WTC11 (cell line): ENCODE results near the gene APOE. TPM values are rescaled to one million over a fixed set of nuclear protein-coding genes. Genes with fewer than 3 reads are reported as not detected.
A peak's percentile ranks its signal among the peaks of the same experiment; 100 is the strongest.

ENCODE experiments used
- ATF1 ChIP-seq: sonication (generic); formaldehyde crosslinking; IDR thresholded peaks from 2 replicates; pipeline ENCODE4 v1.8.1; 2023; ENCODE audit warnings: mild to moderate bottlenecking, moderate library complexity, missing genetic modification reagents
- CBFB ChIP-seq: sonication (generic); formaldehyde crosslinking; IDR thresholded peaks from 2 replicates; pipeline ENCODE4 v1.8.1; 2022; ENCODE audit warnings: mild to moderate bottlenecking, low read depth, missing genetic modification reagents
- ELF4 ChIP-seq: sonication (generic); formaldehyde crosslinking; IDR thresholded peaks from 2 replicates; pipeline ENCODE4 v1.8.1; 2022; ENCODE audit warnings: low read depth, mild to moderate bottlenecking, moderate library complexity, missing genetic modification reagents
- EMX1 ChIP-seq: fragments of 250-450 bp; sonication (Bioruptor Pico); IDR thresholded peaks from 2 replicates; pipeline ENCODE4 v1.8.0; 2021; ENCODE audit warnings: mild to moderate bottlenecking
- GTF2I ChIP-seq: fragments of 250-450 bp; sonication (Bioruptor Pico); conservative IDR thresholded peaks from 2 replicates; pipeline ENCODE4 v1.4.0; 2021; ENCODE audit warnings: mild to moderate bottlenecking
- HMGA2 ChIP-seq: fragments of 250-450 bp; sonication (Bioruptor Pico); IDR thresholded peaks from 2 replicates; pipeline ENCODE4 v1.4.0; 2021; ENCODE audit warnings: mild to moderate bottlenecking, moderate library complexity
- KAT7 ChIP-seq: sonication (generic); formaldehyde crosslinking; IDR thresholded peaks from 2 replicates; pipeline ENCODE4 v1.8.1; 2023; ENCODE audit warnings: missing genetic modification reagents, mild to moderate bottlenecking, borderline replicate concordance
- NFATC4 ChIP-seq: fragments of 250-450 bp; sonication (Bioruptor Pico); IDR thresholded peaks from 2 replicates; pipeline ENCODE4 v1.9.0; 2021; ENCODE audit warnings: mild to moderate bottlenecking
- NR2C2 ChIP-seq: sonication (generic); formaldehyde crosslinking; IDR thresholded peaks from 2 replicates; pipeline ENCODE4 v1.8.0; 2022; ENCODE audit warnings: mild to moderate bottlenecking, missing genetic modification reagents
- SMAD3 ChIP-seq: sonication (generic); formaldehyde crosslinking; IDR thresholded peaks from 2 replicates; pipeline ENCODE4 v1.8.0; 2022; ENCODE audit warnings: missing genetic modification reagents, mild to moderate bottlenecking, borderline replicate concordance
- TEAD4 ChIP-seq: sonication (generic); formaldehyde crosslinking; IDR thresholded peaks from 2 replicates; pipeline ENCODE4 v1.8.0; 2022; ENCODE audit warnings: mild to moderate bottlenecking, missing genetic modification reagents
- ZNF219 ChIP-seq: sonication (generic); formaldehyde crosslinking; IDR thresholded peaks from 2 replicates; pipeline ENCODE4 v1.8.0; 2023; ENCODE audit warnings: missing genetic modification reagents, mild to moderate bottlenecking, borderline replicate concordance
- ZNF232 ChIP-seq: sonication (generic); formaldehyde crosslinking; IDR thresholded peaks from 2 replicates; pipeline ENCODE4 v1.8.0; 2022; ENCODE audit warnings: mild to moderate bottlenecking, missing genetic modification reagents
- ZNF532 ChIP-seq: fragments of 250-450 bp; sonication (Bioruptor Pico); IDR thresholded peaks from 2 replicates; pipeline ENCODE4 v1.9.0; 2021; ENCODE audit warnings: mild to moderate bottlenecking, borderline replicate concordance
- total RNA-seq: library from RNA; stranded (reverse); gene quantifications from 3 replicates; pipeline ENCODE4 v1.2.3, GENCODE V29; 2021
- TF ChIP-seq, protein P1 (sequence below): sonication (generic); formaldehyde crosslinking; IDR thresholded peaks from 2 replicates; pipeline ENCODE4 v1.8.1; 2023; ENCODE audit warnings: mild to moderate bottlenecking, missing genetic modification reagents, borderline replicate concordance
- TF ChIP-seq, protein P2 (sequence below): sonication (generic); formaldehyde crosslinking; IDR thresholded peaks from 2 replicates; pipeline ENCODE4 v1.8.0; 2022; ENCODE audit warnings: mild to moderate bottlenecking, missing genetic modification reagents
- TF ChIP-seq, protein P3 (sequence below): fragments of 250-450 bp; sonication (Bioruptor Pico); IDR thresholded peaks from 2 replicates; pipeline ENCODE4 v1.9.0; 2021; ENCODE audit warnings: mild to moderate bottlenecking

Gene APOE
- total RNA-seq, 1 experiment from 2014 or later, result 824 TPM

GRCh38 chr19:44954649-44955504 is 49.3 kb downstream of the APOE start, which contains the start of gene CLPTM1 (continued):
- no peak for TF ChIP-seq ZNF532 (CRISPR knock-in tag)
- no peak for TF ChIP-seq NFATC4
- peak; percentile 82 for TF ChIP-seq SMAD3
- no peak for TF ChIP-seq CBFB (CRISPR knock-in tag)
- TF ChIP-seq ELF4 (CRISPR knock-in tag), result no peak
- no peak for TF ChIP-seq EMX1 (CRISPR knock-in tag)
- TF ChIP-seq ZNF232 (CRISPR knock-in tag), result peak; percentile 58; the same call in 1 of the 2 replicates
- no peak for TF ChIP-seq ZNF219 (CRISPR knock-in tag)
- TF ChIP-seq ATF1 (CRISPR knock-in tag), result no peak
- TF ChIP-seq KAT7 (CRISPR knock-in tag), result no peak; the same call in 1 of the 2 replicates
- no peak for TF ChIP-seq HMGA2 (CRISPR knock-in tag)
- TF ChIP-seq TEAD4, result no peak
- no peak for TF ChIP-seq NR2C2 (CRISPR knock-in tag)
- TF ChIP-seq, protein P1, sequence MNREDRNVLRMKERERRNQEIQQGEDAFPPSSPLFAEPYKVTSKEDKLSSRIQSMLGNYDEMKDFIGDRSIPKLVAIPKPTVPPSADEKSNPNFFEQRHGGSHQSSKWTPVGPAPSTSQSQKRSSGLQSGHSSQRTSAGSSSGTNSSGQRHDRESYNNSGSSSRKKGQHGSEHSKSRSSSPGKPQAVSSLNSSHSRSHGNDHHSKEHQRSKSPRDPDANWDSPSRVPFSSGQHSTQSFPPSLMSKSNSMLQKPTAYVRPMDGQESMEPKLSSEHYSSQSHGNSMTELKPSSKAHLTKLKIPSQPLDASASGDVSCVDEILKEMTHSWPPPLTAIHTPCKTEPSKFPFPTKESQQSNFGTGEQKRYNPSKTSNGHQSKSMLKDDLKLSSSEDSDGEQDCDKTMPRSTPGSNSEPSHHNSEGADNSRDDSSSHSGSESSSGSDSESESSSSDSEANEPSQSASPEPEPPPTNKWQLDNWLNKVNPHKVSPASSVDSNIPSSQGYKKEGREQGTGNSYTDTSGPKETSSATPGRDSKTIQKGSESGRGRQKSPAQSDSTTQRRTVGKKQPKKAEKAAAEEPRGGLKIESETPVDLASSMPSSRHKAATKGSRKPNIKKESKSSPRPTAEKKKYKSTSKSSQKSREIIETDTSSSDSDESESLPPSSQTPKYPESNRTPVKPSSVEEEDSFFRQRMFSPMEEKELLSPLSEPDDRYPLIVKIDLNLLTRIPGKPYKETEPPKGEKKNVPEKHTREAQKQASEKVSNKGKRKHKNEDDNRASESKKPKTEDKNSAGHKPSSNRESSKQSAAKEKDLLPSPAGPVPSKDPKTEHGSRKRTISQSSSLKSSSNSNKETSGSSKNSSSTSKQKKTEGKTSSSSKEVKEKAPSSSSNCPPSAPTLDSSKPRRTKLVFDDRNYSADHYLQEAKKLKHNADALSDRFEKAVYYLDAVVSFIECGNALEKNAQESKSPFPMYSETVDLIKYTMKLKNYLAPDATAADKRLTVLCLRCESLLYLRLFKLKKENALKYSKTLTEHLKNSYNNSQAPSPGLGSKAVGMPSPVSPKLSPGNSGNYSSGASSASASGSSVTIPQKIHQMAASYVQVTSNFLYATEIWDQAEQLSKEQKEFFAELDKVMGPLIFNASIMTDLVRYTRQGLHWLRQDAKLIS (CRISPR knock-in tag), result no peak
- TF ChIP-seq, protein P2, sequence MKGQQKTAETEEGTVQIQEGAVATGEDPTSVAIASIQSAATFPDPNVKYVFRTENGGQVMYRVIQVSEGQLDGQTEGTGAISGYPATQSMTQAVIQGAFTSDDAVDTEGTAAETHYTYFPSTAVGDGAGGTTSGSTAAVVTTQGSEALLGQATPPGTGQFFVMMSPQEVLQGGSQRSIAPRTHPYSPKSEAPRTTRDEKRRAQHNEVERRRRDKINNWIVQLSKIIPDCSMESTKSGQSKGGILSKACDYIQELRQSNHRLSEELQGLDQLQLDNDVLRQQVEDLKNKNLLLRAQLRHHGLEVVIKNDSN (CRISPR knock-in tag), result 0 out of 2 replicates have a peak, but pooled peaks have one; percentile 27
- TF ChIP-seq, protein P3, sequence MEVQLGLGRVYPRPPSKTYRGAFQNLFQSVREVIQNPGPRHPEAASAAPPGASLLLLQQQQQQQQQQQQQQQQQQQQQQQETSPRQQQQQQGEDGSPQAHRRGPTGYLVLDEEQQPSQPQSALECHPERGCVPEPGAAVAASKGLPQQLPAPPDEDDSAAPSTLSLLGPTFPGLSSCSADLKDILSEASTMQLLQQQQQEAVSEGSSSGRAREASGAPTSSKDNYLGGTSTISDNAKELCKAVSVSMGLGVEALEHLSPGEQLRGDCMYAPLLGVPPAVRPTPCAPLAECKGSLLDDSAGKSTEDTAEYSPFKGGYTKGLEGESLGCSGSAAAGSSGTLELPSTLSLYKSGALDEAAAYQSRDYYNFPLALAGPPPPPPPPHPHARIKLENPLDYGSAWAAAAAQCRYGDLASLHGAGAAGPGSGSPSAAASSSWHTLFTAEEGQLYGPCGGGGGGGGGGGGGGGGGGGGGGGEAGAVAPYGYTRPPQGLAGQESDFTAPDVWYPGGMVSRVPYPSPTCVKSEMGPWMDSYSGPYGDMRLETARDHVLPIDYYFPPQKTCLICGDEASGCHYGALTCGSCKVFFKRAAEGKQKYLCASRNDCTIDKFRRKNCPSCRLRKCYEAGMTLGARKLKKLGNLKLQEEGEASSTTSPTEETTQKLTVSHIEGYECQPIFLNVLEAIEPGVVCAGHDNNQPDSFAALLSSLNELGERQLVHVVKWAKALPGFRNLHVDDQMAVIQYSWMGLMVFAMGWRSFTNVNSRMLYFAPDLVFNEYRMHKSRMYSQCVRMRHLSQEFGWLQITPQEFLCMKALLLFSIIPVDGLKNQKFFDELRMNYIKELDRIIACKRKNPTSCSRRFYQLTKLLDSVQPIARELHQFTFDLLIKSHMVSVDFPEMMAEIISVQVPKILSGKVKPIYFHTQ (CRISPR knock-in tag), result no peak
- TF ChIP-seq GTF2I (CRISPR knock-in tag), result no peak
- TF ChIP-seq, all 79 proteins: peak for 11
